Lung (tissue), 12 donors: Measurements from ENCODE around the gene SERTAD1. TPM values are rescaled to one million over a fixed set of nuclear protein-coding genes. Genes with fewer than 3 reads are reported as not detected.
"Not testable (repeated sequence)": the region's sequence is repeated elsewhere in the genome, so short reads cannot be mapped to it uniquely, and the experiment has no call there.

Experiments used
- ATAC-seq: fragments of 200-7000 bp; cut with Tn5 transposase; one replicate; pipeline ENCODE4 v1.9.1; 2020; ENCODE audit warnings: moderate number of reproducible peaks; ENCODE audit not compliant: insufficient read depth, low FRiP score
- DNase-seq, 3 donors: peaks; one replicate each; pipeline ENCODE4 v3.0.0-alpha.2; 2013 to 2017
- H3K27ac ChIP-seq, 2 donors: one replicate each; pipeline ENCODE4 v1.5.1; 2013; ENCODE audit warnings: mild to moderate bottlenecking in 2 of 2, moderate library complexity in 2 of 2, control low read depth in 1 of 2, inconsistent platforms in 1 of 2, low read depth in 1 of 2, low read length in 1 of 2
- H3K27me3 ChIP-seq, 3 donors: one replicate each; pipeline ENCODE4 v1.5.1; 2013; ENCODE audit warnings: low read length in 2 of 3; ENCODE audit not compliant: control insufficient read depth in 3 of 3, insufficient read depth in 3 of 3
- H3K36me3 ChIP-seq, 4 donors: one replicate each; pipeline ENCODE4 v1.5.1; 2013; ENCODE audit warnings: low read length in 4 of 4, mild to moderate bottlenecking in 1 of 4, moderate library complexity in 1 of 4; ENCODE audit not compliant: control insufficient read depth in 4 of 4, insufficient read depth in 4 of 4
- H3K4me1 ChIP-seq, 5 donors: one replicate each; pipeline ENCODE4 v1.5.1; 2013; ENCODE audit warnings: low read length in 5 of 5, mild to moderate bottlenecking in 2 of 5, moderate library complexity in 1 of 5; ENCODE audit not compliant: control insufficient read depth in 5 of 5, insufficient read depth in 5 of 5
- H3K4me3 ChIP-seq: one replicate; pipeline ENCODE4 v1.5.1; 2013; ENCODE audit warnings: mild to moderate bottlenecking, control low read depth, moderate library complexity
- H3K9ac ChIP-seq, 2 donors: one replicate each; pipeline ENCODE4 v1.5.1; 2013; ENCODE audit warnings: low read length in 2 of 2, control low read depth in 1 of 2; ENCODE audit not compliant: insufficient read depth in 1 of 2
- H3K9me3 ChIP-seq, 4 donors: one replicate each; pipeline ENCODE4 v1.5.1; 2013; ENCODE audit warnings: low read length in 3 of 4, mild to moderate bottlenecking in 1 of 4, moderate library complexity in 1 of 4; ENCODE audit not compliant: control insufficient read depth in 4 of 4, insufficient read depth in 3 of 4
- WGBS, 2 donors: extraction: QIAGEN DNeasy Blood & Tissue Kit; methylation state at CpG; one replicate each; pipeline ENCODE4 v1.1.7; 2013; 5-methylcytosine and 5-hydroxymethylcytosine counted together
- polyA plus RNA-seq, 2 donors: library from polyadenylated mRNA; stranded (reverse); fragments of 200-250 nt; gene quantifications; one replicate each; pipeline ENCODE4 v1.2.1, GENCODE V29; 2013
- total RNA-seq, 2 donors: library from RNA; depleted of rRNA in 1 of 2; stranded (reverse); fragments of >200 nt in 1 of 2; gene quantifications; one replicate each; pipeline ENCODE4 v1.2.1, GENCODE V29; 2014 to 2021
- TF ChIP-seq, protein P1 (sequence below): IDR thresholded peaks from 2 replicates; pipeline ENCODE4 v1.5.1; 2012; ENCODE audit warnings: mild to moderate bottlenecking; ENCODE audit errors: control extremely low read depth, extremely low read depth
- donor health status: control.
- donor health status: control.
- donor health status: Bipolar disorder and iron deficiency.
- donor health status: healthy.
- donor health status: DM: yes; HTN: yes; CAD: no.

The SERTAD1 gene
- total and polyA plus RNA-seq, 4 donors: 10.8 to 37.9 (median 24.2) TPM

GRCh38 chr19:40431698-40432097 lies 5.9 kb upstream of the SERTAD1 start:
- ATAC-seq (no peak), DNase-seq (no peak)
- H3K4me1 ChIP-seq: peaks cover 0 to 18% (median 0%) of the 10 kb centered on the region in 5 donors
- no peak overlapping the region for H3K9ac ChIP-seq
- no peak overlapping the region for H3K27ac ChIP-seq
- no peaks in the 10 kb centered on the region for H3K27me3 ChIP-seq
- 92 to 96% methylated on average over 3 of the region's 3 CpGs for WGBS, 2 donors
- no peaks in the 10 kb centered on the region for H3K36me3 ChIP-seq
- no peak overlapping the region for H3K4me3 ChIP-seq
- no peaks in the 10 kb centered on the region for H3K9me3 ChIP-seq
- TF ChIP-seq, protein P1, sequence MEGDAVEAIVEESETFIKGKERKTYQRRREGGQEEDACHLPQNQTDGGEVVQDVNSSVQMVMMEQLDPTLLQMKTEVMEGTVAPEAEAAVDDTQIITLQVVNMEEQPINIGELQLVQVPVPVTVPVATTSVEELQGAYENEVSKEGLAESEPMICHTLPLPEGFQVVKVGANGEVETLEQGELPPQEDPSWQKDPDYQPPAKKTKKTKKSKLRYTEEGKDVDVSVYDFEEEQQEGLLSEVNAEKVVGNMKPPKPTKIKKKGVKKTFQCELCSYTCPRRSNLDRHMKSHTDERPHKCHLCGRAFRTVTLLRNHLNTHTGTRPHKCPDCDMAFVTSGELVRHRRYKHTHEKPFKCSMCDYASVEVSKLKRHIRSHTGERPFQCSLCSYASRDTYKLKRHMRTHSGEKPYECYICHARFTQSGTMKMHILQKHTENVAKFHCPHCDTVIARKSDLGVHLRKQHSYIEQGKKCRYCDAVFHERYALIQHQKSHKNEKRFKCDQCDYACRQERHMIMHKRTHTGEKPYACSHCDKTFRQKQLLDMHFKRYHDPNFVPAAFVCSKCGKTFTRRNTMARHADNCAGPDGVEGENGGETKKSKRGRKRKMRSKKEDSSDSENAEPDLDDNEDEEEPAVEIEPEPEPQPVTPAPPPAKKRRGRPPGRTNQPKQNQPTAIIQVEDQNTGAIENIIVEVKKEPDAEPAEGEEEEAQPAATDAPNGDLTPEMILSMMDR: no peak

- not testable (repeated sequence) for H3K9ac ChIP-seq, H3K9me3 ChIP-seq, H3K27ac ChIP-seq, H3K27me3 ChIP-seq, H3K36me3 ChIP-seq, ATAC-seq, H3K4me3 ChIP-seq, DNase-seq
- WGBS, 2 donors: 94 to 95% methylated on average over 10 of the region's 10 CpGs
- peaks cover 0 to 18% (median 0%) of the 10 kb centered on the region in 5 donors for H3K4me1 ChIP-seq
These were observed 4.5 kb upstream of the SERTAD1 start for GRCh38 chr19:40430242-40430641.

GRCh38 chr19:40428197-40428596 lies 2.4 kb upstream of the SERTAD1 start:
- H3K9ac ChIP-seq, H3K36me3 ChIP-seq, H3K27me3 ChIP-seq, ATAC-seq, H3K27ac ChIP-seq, H3K4me3 ChIP-seq, DNase-seq, H3K9me3 ChIP-seq: not testable (repeated sequence)
- peaks cover 0 to 19% (median 0%) of the 10 kb centered on the region in 5 donors for H3K4me1 ChIP-seq
- 95 to 96% methylated on average over 7 of the region's 7 CpGs for WGBS, 2 donors

DNA sequence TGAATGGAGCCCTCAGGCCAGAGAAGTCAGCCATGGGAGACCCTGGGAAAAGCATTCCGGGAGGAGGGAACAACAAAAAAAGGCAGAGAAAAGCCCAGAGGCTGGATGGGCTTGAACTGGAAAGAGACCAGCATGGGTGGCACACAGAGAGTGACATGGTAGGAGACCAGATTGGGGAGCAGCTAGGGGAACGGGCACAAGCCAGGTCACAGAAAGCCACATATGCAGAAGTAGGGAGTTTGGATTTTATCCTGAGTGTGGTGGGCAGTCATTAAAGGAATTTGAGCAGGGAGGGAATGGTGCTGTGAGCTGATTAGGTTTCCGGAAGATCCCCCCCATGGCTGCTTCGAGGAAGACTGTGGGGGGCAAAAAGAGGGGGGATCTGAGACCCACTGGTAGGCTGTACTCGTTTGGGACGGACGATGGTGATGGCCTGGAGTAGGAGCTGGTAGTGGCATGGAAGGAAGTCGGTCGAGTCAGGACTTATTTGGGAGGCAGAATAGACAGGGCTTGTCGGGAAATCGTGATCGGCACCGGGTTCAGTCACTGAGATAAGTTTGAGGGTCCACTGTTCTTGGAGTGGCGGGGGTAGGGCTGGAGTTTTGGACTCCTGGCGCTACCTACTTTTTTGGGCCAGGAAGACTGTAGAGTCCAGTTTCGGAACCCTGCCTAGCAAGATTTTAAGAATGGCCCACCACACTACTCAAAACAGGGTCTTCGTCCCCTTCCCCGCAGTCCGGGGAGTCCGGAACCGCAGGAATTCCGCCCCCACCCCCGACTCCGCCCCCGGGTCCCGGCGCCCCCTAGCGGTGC lies 949 bp downstream of the SERTAD1 start:
- peak in 2 of 3 donors; percentile 41 to 68 for DNase-seq
- TF ChIP-seq, protein P1: no peak
- Histone ChIP-seq H3K36me3 (peaks cover 5 to 11% (median 9%) of the 10 kb centered on the region in 4 donors), H3K27ac (peak overlapping the region; percentile 98 to 100), H3K9me3 (no peaks in the 10 kb centered on the region), H3K27me3 (no peaks in the 10 kb centered on the region), H3K4me1 (peaks cover 0 to 17% (median 2%) of the 10 kb centered on the region in 5 donors), H3K9ac (peak overlapping the region; percentile 87 to 91), H3K4me3 (peak overlapping the region; percentile 66)
- WGBS, 2 donors: 1 to 3% methylated on average over 22 to 28 of the region's 28 CpGs
- no peak for ATAC-seq
